Loucy (cell line): ENCODE data around the gene DDIT4.

Experiments used
- H2AFZ ChIP-seq: fragments of 200-600 bp; sonication (generic); 2 replicates; pipeline ENCODE4 v1.6.0; 2016; ENCODE audit warnings: antibody characterized with exemption, mild to moderate bottlenecking, low read length, moderate library complexity
- H3F3A ChIP-seq: fragments of 200-600 bp; 2 replicates; pipeline ENCODE4 v1.6.0; 2016; ENCODE audit warnings: antibody characterized with exemption, low read depth, mild to moderate bottlenecking
- H3K27me3 ChIP-seq: fragments of 200-600 bp; sonication (generic); 2 replicates; pipeline ENCODE4 v1.6.1; 2014; ENCODE audit warnings: low read length, mild to moderate bottlenecking; ENCODE audit not compliant: insufficient read depth, poor library complexity, severe bottlenecking
- H3K36me3 ChIP-seq: fragments of 200-600 bp; sonication (generic); 2 replicates; pipeline ENCODE4 v1.6.1; 2016; ENCODE audit warnings: low read length; ENCODE audit not compliant: insufficient read depth
- H3K4me1 ChIP-seq: fragments of 200-600 bp; sonication (generic); 2 replicates; pipeline ENCODE4 v1.5.1; 2014; ENCODE audit warnings: low read length, mild to moderate bottlenecking; ENCODE audit not compliant: insufficient read depth, poor library complexity, severe bottlenecking
- H3K4me2 ChIP-seq: fragments of 200-600 bp; sonication (generic); 2 replicates; pipeline ENCODE4 v1.6.0; 2014; ENCODE audit warnings: antibody characterized with exemption, low read length, low read depth, mild to moderate bottlenecking; ENCODE audit not compliant: poor library complexity, severe bottlenecking
- H3K4me3 ChIP-seq: fragments of 200-600 bp; sonication (generic); 2 replicates; pipeline ENCODE4 v1.5.1; 2014; ENCODE audit warnings: low read length, mild to moderate bottlenecking, mixed read lengths; ENCODE audit not compliant: poor library complexity, severe bottlenecking
- H3K79me2 ChIP-seq: fragments of 200-600 bp; sonication (generic); 2 replicates; pipeline ENCODE4 v1.6.1; 2014; ENCODE audit warnings: low read length; ENCODE audit not compliant: insufficient read depth
- H3K9ac ChIP-seq: fragments of 200-600 bp; sonication (generic); 2 replicates; pipeline ENCODE4 v1.6.0; 2014; ENCODE audit warnings: mild to moderate bottlenecking, low read depth, low read length, moderate library complexity; ENCODE audit not compliant: poor library complexity, severe bottlenecking
- H3K9me2 ChIP-seq: fragments of 200-600 bp; sonication (generic); replicated peaks from 2 replicates; pipeline ENCODE4 v1.6.1; 2016; ENCODE audit warnings: low read depth, low read length, mixed read lengths
- H3K9me3 ChIP-seq: fragments of 200-600 bp; sonication (generic); 2 replicates; pipeline ENCODE4 v1.6.1; 2014; ENCODE audit warnings: mild to moderate bottlenecking, antibody characterized with exemption, low read length, low read depth; ENCODE audit not compliant: insufficient read depth
- H4K20me1 ChIP-seq: fragments of 200-600 bp; sonication (generic); 2 replicates; pipeline ENCODE4 v1.6.0; 2014; ENCODE audit warnings: antibody characterized with exemption, low read length, mild to moderate bottlenecking; ENCODE audit not compliant: insufficient read depth, poor library complexity, severe bottlenecking
- CTCF ChIP-seq: fragments of 200-600 bp; sonication (generic); conservative IDR thresholded peaks from 2 replicates; pipeline ENCODE4 v1.5.1; 2014; ENCODE audit warnings: mild to moderate bottlenecking, antibody characterized with exemption, low read length
- EZH2phosphoT487 ChIP-seq: fragments of 200-600 bp; IDR thresholded peaks from 2 replicates; pipeline ENCODE4 v1.6.1; 2018; ENCODE audit warnings: antibody characterized with exemption, mild to moderate bottlenecking, moderate library complexity, borderline replicate concordance

The DDIT4 gene

GRCh38 chr10:72250666-72251065, 23.1 kb upstream of the DDIT4 start:
- peaks cover 14% of the 10 kb centered on the region; the same call in 1 of the 2 replicates for H3K79me2 ChIP-seq
- no peak overlapping the region for H3K4me3 ChIP-seq
- H3K9me2 ChIP-seq = no peaks in the 10 kb centered on the region
- no peak overlapping the region for H3K4me2 ChIP-seq
- no peaks in the 10 kb centered on the region for H3K27me3 ChIP-seq
- H3K9me3 ChIP-seq = no peaks in the 10 kb centered on the region
- no peaks in the 10 kb centered on the region for H4K20me1 ChIP-seq
- H3K9ac ChIP-seq = peak overlapping the region; percentile 29
- no peaks in the 10 kb centered on the region for H3K36me3 ChIP-seq
- H3K4me1 ChIP-seq = peaks cover 74% of the 10 kb centered on the region
- peaks cover 20% of the 10 kb centered on the region for H3F3A ChIP-seq
- H2AFZ ChIP-seq = peak overlapping the region; percentile 55; the same call in 1 of the 2 replicates
- TF ChIP-seq EZH2phosphoT487 (no peak), CTCF (no peak)

GRCh38 chr10:72251635-72252034, 22.1 kb upstream of the DDIT4 start:
- no peaks in the 10 kb centered on the region for H4K20me1 ChIP-seq
- no peaks in the 10 kb centered on the region for H3K27me3 ChIP-seq
- peaks cover 74% of the 10 kb centered on the region for H3K4me1 ChIP-seq
- TF ChIP-seq CTCF = no peak
- no peak for TF ChIP-seq EZH2phosphoT487
- no peak overlapping the region for H3K9ac ChIP-seq
- no peak overlapping the region for H3K4me3 ChIP-seq
- 0 out of 2 replicates have a peak, but pooled peaks cover 6% of the 10 kb centered on the region for H3K79me2 ChIP-seq
- no peak overlapping the region for H2AFZ ChIP-seq
- no peak overlapping the region for H3K4me2 ChIP-seq
- H3K36me3 ChIP-seq = no peaks in the 10 kb centered on the region
- no peaks in the 10 kb centered on the region for H3K9me3 ChIP-seq
- H3K9me2 ChIP-seq = no peaks in the 10 kb centered on the region
- peaks cover 20% of the 10 kb centered on the region for H3F3A ChIP-seq

- no peaks in the 10 kb centered on the region for H4K20me1 ChIP-seq
- no peak overlapping the region for H3K4me3 ChIP-seq
- H3K9me3 ChIP-seq = no peaks in the 10 kb centered on the region
- no peak overlapping the region for H3K9ac ChIP-seq
- 0 out of 2 replicates have a peak, but pooled peaks cover 6% of the 10 kb centered on the region for H3K79me2 ChIP-seq
- no peak overlapping the region for H3K4me2 ChIP-seq
- TF ChIP-seq EZH2phosphoT487 (no peak), CTCF (no peak)
- no peaks in the 10 kb centered on the region for H3K27me3 ChIP-seq
- H3K9me2 ChIP-seq = no peaks in the 10 kb centered on the region
- H3K4me1 ChIP-seq = peaks cover 68% of the 10 kb centered on the region
- no peaks in the 10 kb centered on the region for H3K36me3 ChIP-seq
- H2AFZ ChIP-seq = no peak overlapping the region
- H3F3A ChIP-seq = peaks cover 12% of the 10 kb centered on the region
These were observed 20.8 kb upstream of the DDIT4 start for GRCh38 chr10:72252972-72253371.
